DOHH2 (cell line): ENCODE measurements around the gene TBK1.

ENCODE experiments used
- H3F3A ChIP-seq: fragments of 200-600 bp; sonication (generic), shearing (Covaris generic); 2 replicates; pipeline ENCODE4 v1.6.0; 2016; ENCODE audit warnings: antibody characterized with exemption, mild to moderate bottlenecking; ENCODE audit not compliant: control insufficient read depth, insufficient read depth
- H3K27ac ChIP-seq: fragments of 200-600 bp; sonication (generic); 2 replicates; pipeline ENCODE4 v1.5.1; 2014; ENCODE audit warnings: low read depth, mild to moderate bottlenecking, low read length, moderate library complexity
- H3K27me3 ChIP-seq: fragments of 200-600 bp; sonication (generic); 2 replicates; pipeline ENCODE4 v1.6.1; 2014; ENCODE audit warnings: mild to moderate bottlenecking, low read length, mixed read lengths; ENCODE audit not compliant: control insufficient read depth
- H3K36me3 ChIP-seq: fragments of 200-600 bp; sonication (generic); 2 replicates; pipeline ENCODE4 v1.6.1; 2014; ENCODE audit warnings: mild to moderate bottlenecking, low read length, moderate library complexity, mixed read lengths; ENCODE audit not compliant: control insufficient read depth
- H3K4me1 ChIP-seq: fragments of 200-600 bp; sonication (generic); 2 replicates; pipeline ENCODE4 v1.6.1; 2014; ENCODE audit warnings: mild to moderate bottlenecking, low read length, mixed read lengths; ENCODE audit not compliant: control insufficient read depth
- H3K4me2 ChIP-seq: fragments of 200-600 bp; sonication (generic); 2 replicates; pipeline ENCODE4 v1.6.0; 2014; ENCODE audit warnings: mild to moderate bottlenecking, low read length, moderate library complexity
- H3K4me3 ChIP-seq: fragments of 200-600 bp; sonication (generic); 2 replicates; pipeline ENCODE4 v1.5.1; 2014; ENCODE audit warnings: mild to moderate bottlenecking, low read length, mixed read lengths
- H3K79me2 ChIP-seq: fragments of 200-600 bp; sonication (generic); 2 replicates; pipeline ENCODE4 v1.6.1; 2014; ENCODE audit warnings: mild to moderate bottlenecking, low read length, mixed read lengths; ENCODE audit not compliant: control insufficient read depth
- H3K9me2 ChIP-seq: fragments of 200-600 bp; sonication (generic); replicated peaks from 2 replicates; pipeline ENCODE4 v1.6.1; 2014; ENCODE audit warnings: mild to moderate bottlenecking, low read length, mixed read lengths; ENCODE audit not compliant: control insufficient read depth
- H3K9me3 ChIP-seq: fragments of 200-600 bp; sonication (generic); 2 replicates; pipeline ENCODE4 v1.6.1; 2014; ENCODE audit warnings: antibody characterized with exemption, low read length, mixed read lengths; ENCODE audit not compliant: control insufficient read depth, insufficient read depth
- H4K20me1 ChIP-seq: fragments of 200-600 bp; sonication (generic); 2 replicates; pipeline ENCODE4 v1.6.0; 2014; ENCODE audit warnings: low read depth, mild to moderate bottlenecking, antibody characterized with exemption, low read length, moderate library complexity; ENCODE audit not compliant: control insufficient read depth, insufficient read depth
- EZH2phosphoT487 ChIP-seq: fragments of 200-600 bp; sonication (generic); IDR thresholded peaks from 2 replicates; pipeline ENCODE4 v1.6.1; 2017; ENCODE audit warnings: borderline replicate concordance, mild to moderate bottlenecking, antibody characterized with exemption, low read length, moderate library complexity, mixed read lengths
- TF ChIP-seq, protein P1 (sequence below): fragments of 200-600 bp; sonication (generic); IDR thresholded peaks from one replicate; pipeline ENCODE4 v1.5.1; 2014; ENCODE audit warnings: antibody characterized with exemption, mild to moderate bottlenecking, low read depth, low read length; ENCODE audit not compliant: poor library complexity, severe bottlenecking

TBK1 gene

DNA sequence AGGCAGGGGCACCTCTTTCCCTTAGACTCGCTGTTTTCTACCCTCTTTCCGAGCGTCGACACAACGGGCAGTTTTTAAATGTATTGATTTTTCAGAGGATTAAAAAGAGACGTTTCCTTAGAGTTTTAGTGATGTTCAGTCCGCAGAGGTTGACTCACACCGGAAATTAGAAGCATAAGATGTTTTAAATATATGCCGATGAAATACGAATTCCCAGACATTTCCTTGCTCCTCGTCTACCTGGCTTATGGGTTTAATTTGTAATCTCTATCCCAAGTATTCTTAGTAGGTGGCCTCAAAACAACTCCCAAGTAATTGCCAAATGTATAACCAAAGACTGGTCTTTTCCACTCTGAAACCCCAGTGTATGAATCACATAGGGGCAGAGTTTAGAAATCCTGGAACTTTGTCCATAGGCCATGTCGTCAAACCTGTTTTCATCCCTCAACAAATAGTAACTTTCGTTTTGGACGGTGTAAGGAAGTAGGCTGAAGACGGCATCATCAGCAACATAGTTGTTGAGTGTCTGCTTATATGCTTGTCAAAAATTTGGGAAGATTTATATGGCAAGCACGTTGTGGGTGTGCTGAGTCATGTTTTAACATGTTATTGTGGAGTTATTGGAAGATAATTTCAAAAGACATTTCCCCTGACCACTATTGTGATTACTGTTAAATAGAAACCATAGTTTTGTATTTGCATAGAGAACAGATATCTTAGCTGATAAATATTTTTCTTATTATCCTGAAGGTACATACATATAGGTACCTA lies 824 bp downstream of the TBK1 start:
- Histone ChIP-seq H3F3A (peaks cover 39% of the 10 kb centered on the region), H3K27me3 (no peaks in the 10 kb centered on the region), H3K4me2 (peak overlapping the region; percentile 71), H4K20me1 (peaks cover 11% of the 10 kb centered on the region), H3K36me3 (peaks cover 59% of the 10 kb centered on the region), H3K9me2 (no peaks in the 10 kb centered on the region), H3K4me3 (peak overlapping the region; percentile 98), H3K4me1 (peaks cover 39% of the 10 kb centered on the region), H3K27ac (peak overlapping the region; percentile 64), H3K9me3 (no peaks in the 10 kb centered on the region), H3K79me2 (peaks cover 77% of the 10 kb centered on the region)
- TF ChIP-seq, protein P1, sequence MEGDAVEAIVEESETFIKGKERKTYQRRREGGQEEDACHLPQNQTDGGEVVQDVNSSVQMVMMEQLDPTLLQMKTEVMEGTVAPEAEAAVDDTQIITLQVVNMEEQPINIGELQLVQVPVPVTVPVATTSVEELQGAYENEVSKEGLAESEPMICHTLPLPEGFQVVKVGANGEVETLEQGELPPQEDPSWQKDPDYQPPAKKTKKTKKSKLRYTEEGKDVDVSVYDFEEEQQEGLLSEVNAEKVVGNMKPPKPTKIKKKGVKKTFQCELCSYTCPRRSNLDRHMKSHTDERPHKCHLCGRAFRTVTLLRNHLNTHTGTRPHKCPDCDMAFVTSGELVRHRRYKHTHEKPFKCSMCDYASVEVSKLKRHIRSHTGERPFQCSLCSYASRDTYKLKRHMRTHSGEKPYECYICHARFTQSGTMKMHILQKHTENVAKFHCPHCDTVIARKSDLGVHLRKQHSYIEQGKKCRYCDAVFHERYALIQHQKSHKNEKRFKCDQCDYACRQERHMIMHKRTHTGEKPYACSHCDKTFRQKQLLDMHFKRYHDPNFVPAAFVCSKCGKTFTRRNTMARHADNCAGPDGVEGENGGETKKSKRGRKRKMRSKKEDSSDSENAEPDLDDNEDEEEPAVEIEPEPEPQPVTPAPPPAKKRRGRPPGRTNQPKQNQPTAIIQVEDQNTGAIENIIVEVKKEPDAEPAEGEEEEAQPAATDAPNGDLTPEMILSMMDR: no peak
- no peak for TF ChIP-seq EZH2phosphoT487

DNA sequence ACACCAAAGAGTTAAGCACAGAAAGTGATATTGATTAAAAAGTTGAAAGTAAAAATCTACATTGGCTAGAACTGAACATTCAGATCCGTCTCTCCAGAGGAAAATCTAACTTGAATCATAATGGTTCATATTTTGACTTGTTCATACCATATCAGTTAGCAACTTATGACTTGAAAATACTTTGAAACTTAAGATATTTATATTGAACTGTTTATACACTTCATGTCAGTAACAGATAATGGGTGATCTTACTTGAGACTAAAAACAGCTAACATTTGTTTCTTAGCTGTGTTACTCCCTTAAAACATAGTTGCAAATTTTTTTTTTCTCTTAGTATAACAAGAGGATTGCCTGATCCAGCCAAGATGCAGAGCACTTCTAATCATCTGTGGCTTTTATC lies 3.6 kb downstream of the TBK1 start:
- peaks cover 62% of the 10 kb centered on the region for H3K36me3 ChIP-seq
- H3K27ac ChIP-seq: no peak overlapping the region

DNA sequence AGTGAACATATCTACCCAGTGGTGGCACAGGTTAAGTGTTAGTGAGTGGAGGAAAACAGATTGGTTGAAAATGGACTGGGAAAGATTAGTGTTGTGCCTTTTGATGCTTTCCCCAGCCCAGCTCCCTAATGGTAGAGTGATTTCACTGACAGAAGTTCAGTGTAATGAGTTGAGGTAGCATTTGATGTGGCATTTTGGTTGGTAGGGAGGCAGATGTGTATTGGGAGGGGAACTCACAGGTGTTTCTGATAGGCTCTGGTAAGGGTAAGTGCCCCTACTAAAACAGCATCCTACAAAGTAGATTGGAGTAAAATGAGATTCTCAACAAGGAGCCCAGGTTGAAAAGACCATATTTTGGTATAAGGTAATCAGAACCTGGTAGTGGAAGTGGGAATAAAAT lies 4.2 kb downstream of the TBK1 start:
- Histone ChIP-seq H3K4me2 (0 out of 2 replicates have a peak overlapping the region, but pooled peaks have one; percentile 0), H3K27me3 (no peaks in the 10 kb centered on the region), H3K4me1 (peaks cover 44% of the 10 kb centered on the region), H3K4me3 (no peak overlapping the region), H4K20me1 (peaks cover 11% of the 10 kb centered on the region), H3K9me2 (no peaks in the 10 kb centered on the region), H3K79me2 (peaks cover 91% of the 10 kb centered on the region), H3F3A (peaks cover 13% of the 10 kb centered on the region), H3K27ac (no peak overlapping the region), H3K9me3 (no peaks in the 10 kb centered on the region), H3K36me3 (peaks cover 62% of the 10 kb centered on the region)
- no peak for TF ChIP-seq EZH2phosphoT487
- TF ChIP-seq, protein P1: no peak

More for the DNA sequence above, 3.6 kb downstream of the TBK1 start:
- H3K27me3 ChIP-seq: no peaks in the 10 kb centered on the region
- H3K9me3 ChIP-seq: no peaks in the 10 kb centered on the region
- H4K20me1 ChIP-seq: peaks cover 11% of the 10 kb centered on the region
- H3F3A ChIP-seq: peaks cover 19% of the 10 kb centered on the region
- H3K9me2 ChIP-seq: no peaks in the 10 kb centered on the region
- H3K4me1 ChIP-seq: peaks cover 50% of the 10 kb centered on the region
- H3K4me2 ChIP-seq: no peak overlapping the region
- no peak overlapping the region for H3K4me3 ChIP-seq
- H3K79me2 ChIP-seq: peaks cover 95% of the 10 kb centered on the region
- TF ChIP-seq, protein P1: no peak
- TF ChIP-seq EZH2phosphoT487: no peak
